GM21381 (cell line): ENCODE results near the gene KCNG1.

Experiments
- ATAC-seq: cut with Tn5 transposase; IDR thresholded peaks from one replicate; pipeline ENCODE4 v1.9.1; 2021; ENCODE audit warnings: mild to moderate bottlenecking, moderate library complexity; ENCODE audit not compliant: unreplicated experiment

Gene KCNG1

GRCh38 chr20:51036827-51037531 is 14.1 kb upstream of the KCNG1 start:
- ATAC-seq: no peak

GRCh38 chr20:51036226-51036625 is 13.3 kb upstream of the KCNG1 start:
- ATAC-seq: no peak

- ATAC-seq: no peak
Measured at GRCh38 chr20:51034988-51035656, 12.2 kb upstream of the KCNG1 start.

- no peak for ATAC-seq
Measured at GRCh38 chr20:51034476-51034875, 11.6 kb upstream of the KCNG1 start.

GRCh38 chr20:51029963-51030920 is 7.3 kb upstream of the KCNG1 start:
- ATAC-seq: no peak

GRCh38 chr20:51029556-51029955 is 6.6 kb upstream of the KCNG1 start:
- no peak for ATAC-seq

- no peak for ATAC-seq
Measured at GRCh38 chr20:51028616-51029212, 5.8 kb upstream of the KCNG1 start.

GRCh38 chr20:51027035-51027795 is 4.3 kb upstream of the KCNG1 start:
- no peak for ATAC-seq

- ATAC-seq: no peak
Measured at GRCh38 chr20:51026269-51026668, 3.4 kb upstream of the KCNG1 start.

GRCh38 chr20:51024761-51025160 is 1.9 kb upstream of the KCNG1 start:
- ATAC-seq: no peak

- no peak for ATAC-seq
Measured at GRCh38 chr20:51023617-51024155, 779 bp upstream of the KCNG1 start.

GRCh38 chr20:51022227-51022802 is 592 bp downstream of the KCNG1 start:
- no peak for ATAC-seq

GRCh38 chr20:51021067-51022025 is 1.6 kb downstream of the KCNG1 start:
- no peak for ATAC-seq

GRCh38 chr20:51020657-51021056 is 2.2 kb downstream of the KCNG1 start:
- ATAC-seq: no peak

- no peak for ATAC-seq
Measured at GRCh38 chr20:51019656-51020592, 3.0 kb downstream of the KCNG1 start.

GRCh38 chr20:51017251-51017650 is 5.7 kb downstream of the KCNG1 start:
- ATAC-seq: no peak

GRCh38 chr20:51016521-51016920 is 6.4 kb downstream of the KCNG1 start:
- ATAC-seq: no peak
